T-helper 2 cell treated with Interferon-gamma antibody and Interleukin-4, amounts not matched to agents 100 ng/mL and 5 ng/mL, for 36 hours (primary cell): ENCODE data around the gene PRDM15. TPM values are rescaled to one million over a fixed set of nuclear protein-coding genes. Genes with fewer than 3 reads are reported as not detected.
"Not testable (repeated sequence)": the region's sequence is repeated elsewhere in the genome, so short reads cannot be mapped to it uniquely, and the experiment has no call there.

Experiments
- intact Hi-C: fragments of 100-400 bp; cut with micrococcal nuclease; formaldehyde crosslinking; loops from one replicate; pipeline ENCODE4 v1.15.1; 2023
- total RNA-seq: library from RNA; stranded (reverse); gene quantifications from 2 replicates; pipeline ENCODE4 v1.2.3, GENCODE V29; 2022

PRDM15 gene
- total RNA-seq, 1 donor from 2014 or later: 11.8 TPM

- intact Hi-C loops: not testable (repeated sequence)
These were observed 93.9 kb downstream of the PRDM15 start for GRCh38 chr21:41785262-41785661.

- intact Hi-C loops: no loop called here
These were observed 94.6 kb downstream of the PRDM15 start for GRCh38 chr21:41784456-41785102.

GRCh38 chr21:41783476-41784180 lies 95.5 kb downstream of the PRDM15 start:
- intact Hi-C loops: no loop called here

GRCh38 chr21:41781050-41781410 lies 98.1 kb downstream of the PRDM15 start:
- intact Hi-C loops: no loop called here

- intact Hi-C loops: no loop called here
These were observed 98.7 kb downstream of the PRDM15 start for GRCh38 chr21:41780337-41781049.

DNA sequence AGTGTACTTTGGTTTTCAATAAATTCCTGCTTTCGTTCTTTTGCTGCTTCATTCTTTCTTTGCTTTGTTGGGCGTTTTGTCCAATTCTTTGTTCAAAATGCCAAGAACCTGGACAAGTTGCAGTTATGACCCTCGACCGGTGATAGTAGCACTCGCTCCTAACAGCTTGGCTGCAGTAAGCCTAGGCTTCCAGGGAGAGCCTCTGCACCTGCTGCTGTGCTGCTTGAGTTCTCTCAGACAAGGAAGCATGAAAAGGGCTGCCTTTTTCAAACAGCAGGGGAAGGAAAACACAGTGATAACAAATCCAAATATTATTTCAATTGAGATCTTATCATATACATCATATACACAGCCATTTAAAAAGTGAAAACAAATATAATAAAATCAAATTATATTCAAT lies 99.5 kb downstream of the PRDM15 start:
- intact Hi-C loops: no loop called here

DNA sequence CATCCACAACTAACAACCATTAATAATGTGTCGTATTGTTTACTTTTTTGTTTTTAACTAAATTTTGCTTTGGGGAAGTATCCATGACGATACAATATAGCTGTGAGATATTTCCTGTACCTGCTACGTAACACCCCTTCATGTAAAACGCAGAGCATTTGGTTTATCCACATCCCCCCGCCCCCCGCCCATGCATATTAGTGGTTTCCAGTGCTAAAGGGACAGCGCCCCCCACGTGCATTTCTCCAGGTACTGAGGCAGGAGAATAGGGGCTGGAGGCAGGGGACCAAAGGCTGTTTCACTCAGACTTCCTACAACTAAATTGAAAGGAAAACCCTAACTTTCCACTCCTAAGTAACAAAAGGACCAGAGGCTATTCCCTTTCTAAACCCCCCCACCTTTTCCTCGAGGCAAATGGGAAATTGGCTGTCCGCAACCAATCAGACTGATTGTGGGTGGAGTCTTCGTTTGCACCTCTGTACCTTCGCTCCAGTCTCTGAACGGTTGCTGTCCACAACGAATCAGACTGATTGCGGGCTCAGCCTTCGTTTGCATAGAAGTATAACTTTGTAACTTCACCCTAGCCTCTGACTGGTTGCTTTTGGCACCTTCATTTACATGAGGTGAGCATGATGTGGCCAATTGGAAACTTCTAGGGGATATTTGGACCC lies 100.1 kb downstream of the PRDM15 start:
- intact Hi-C loops: no loop called here

GRCh38 chr21:41777951-41778815 lies 101.0 kb downstream of the PRDM15 start:
- intact Hi-C loops: no loop called here

DNA sequence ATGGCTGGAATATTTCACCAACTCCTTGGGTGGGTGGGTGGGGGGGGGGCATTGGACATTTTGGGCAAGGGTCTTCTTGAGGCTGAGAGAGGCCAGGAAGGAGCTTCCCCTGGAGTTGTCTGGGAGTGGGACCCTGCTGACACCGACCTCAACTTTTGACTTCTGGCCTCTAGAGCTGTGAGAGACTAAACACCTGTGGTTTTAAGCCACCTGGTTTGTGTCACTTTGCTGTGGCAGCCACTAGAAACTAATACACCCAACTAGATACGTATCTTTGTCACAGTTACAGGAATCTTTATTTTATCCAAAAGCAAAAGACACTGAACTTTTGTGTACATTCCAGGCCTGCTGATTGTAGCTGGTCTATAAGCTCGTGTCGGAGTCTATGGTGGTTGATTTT lies 102.4 kb downstream of the PRDM15 start:
- intact Hi-C loops: no loop called here

- intact Hi-C loops: no loop called here
These were observed 104.0 kb downstream of the PRDM15 start for GRCh38 chr21:41775149-41775472.

DNA sequence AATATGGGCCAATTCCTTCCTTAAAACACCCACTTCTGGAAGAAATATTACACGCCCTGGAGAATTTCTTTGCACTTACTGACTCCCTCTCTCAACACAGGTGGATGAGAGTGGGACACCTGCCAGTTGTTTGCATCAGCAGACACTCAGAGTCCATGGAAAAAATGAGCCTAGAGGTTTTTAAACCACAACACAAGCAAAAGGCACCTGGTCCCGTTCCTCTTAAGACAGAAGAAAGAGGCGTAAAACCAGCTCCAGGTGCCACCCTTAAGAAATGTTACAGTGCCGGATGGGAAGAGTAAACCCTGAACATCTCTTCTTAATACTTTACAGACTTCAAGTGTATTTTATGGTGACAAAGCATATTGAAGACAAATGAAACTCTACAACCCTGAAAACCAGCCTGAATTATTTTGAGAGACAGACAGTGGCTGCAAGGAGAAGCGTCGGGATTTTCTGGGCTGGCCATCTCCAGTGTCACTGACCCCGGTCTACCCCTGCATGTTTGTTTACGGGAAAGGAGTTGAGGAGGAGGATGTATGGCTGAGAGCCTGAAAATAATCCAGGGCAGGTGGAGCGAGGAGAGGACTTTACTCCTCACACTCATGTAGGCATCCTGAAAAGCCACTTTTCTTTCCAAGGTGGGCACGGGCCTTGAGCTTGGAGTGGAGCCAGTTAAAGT lies 104.5 kb downstream of the PRDM15 start:
- intact Hi-C loops: no loop called here

DNA sequence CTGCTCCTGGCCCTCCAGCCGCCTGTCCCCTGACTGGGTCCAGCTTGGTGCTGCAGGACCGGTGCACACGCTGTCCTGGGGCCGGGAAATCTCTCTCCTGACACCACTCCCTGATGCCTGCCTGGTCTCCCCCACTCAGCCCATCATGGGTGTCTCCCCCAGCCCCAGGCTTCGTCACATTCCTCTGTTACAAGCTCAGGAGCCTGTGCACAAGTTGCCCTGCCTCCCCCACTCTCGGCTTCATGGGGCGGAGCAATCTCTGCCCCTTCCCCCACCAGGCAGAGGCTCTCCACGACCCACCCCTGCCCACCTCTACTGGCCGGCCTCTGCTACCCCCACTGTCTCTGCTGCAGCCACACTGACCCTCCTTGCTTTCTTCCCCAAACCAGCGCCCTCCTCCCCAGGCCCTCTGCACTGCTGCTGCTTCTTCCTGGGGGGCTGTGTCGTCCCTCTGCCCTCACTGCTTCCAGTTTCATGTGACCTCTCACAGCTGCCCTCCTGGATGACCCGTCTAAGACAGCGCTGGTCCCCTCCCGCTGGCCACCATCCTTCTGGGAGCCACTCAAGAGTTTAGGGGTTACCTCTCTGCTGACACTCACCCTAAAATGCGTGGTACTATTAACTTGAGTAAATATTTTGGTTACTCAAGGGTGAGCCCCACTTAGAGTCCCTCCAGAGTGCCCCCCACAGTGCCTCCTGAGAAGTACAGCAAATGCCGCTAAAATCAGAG lies 106.6 kb downstream of the PRDM15 start:
- intact Hi-C loops: no loop called here

- intact Hi-C loops: no loop called here
These were observed 107.6 kb downstream of the PRDM15 start for GRCh38 chr21:41771625-41771945.

GRCh38 chr21:41770901-41771624 lies 108.1 kb downstream of the PRDM15 start:
- intact Hi-C loops: no loop called here

- intact Hi-C loops: no loop called here
These were observed 109.2 kb downstream of the PRDM15 start for GRCh38 chr21:41769933-41770332.

DNA sequence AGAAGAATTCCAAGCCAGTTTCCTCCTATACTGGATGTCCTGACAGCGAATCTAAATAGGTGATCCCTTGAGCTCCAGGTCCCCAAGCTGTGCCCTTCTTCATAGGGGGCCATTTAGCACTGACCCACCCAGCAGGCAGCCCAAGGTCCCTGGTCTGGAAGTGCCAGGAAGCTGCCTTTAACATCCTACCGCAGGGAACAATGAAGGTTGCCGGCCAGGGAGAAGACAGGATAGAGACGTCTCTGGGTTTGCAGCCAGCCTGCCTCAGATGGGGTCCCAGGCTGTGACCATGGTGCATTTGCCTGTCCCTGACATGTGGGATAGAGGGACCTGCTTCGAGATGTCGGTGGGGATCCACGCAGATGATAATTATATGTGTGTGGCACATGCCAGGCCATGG lies 109.6 kb downstream of the PRDM15 start:
- intact Hi-C loops: no loop called here

GRCh38 chr21:41769111-41769510 lies 110.0 kb downstream of the PRDM15 start:
- intact Hi-C loops: no loop called here

GRCh38 chr21:41768437-41769042 lies 110.6 kb downstream of the PRDM15 start:
- intact Hi-C loops: no loop called here
